NOMO-1 treated with DMSO at 0.1 percent for 48 hours (cell line): ENCODE data around the gene GLDC.
"Not testable (repeated sequence)": the region's sequence is repeated elsewhere in the genome, so short reads cannot be mapped to it uniquely, and the experiment has no call there.

Source experiments
- DNase-seq: peaks from one replicate; lab custom pipeline; 2025; ENCODE audit not compliant: unreplicated experiment; lab: John Stamatoyannopoulos, UW

GLDC gene

DNA sequence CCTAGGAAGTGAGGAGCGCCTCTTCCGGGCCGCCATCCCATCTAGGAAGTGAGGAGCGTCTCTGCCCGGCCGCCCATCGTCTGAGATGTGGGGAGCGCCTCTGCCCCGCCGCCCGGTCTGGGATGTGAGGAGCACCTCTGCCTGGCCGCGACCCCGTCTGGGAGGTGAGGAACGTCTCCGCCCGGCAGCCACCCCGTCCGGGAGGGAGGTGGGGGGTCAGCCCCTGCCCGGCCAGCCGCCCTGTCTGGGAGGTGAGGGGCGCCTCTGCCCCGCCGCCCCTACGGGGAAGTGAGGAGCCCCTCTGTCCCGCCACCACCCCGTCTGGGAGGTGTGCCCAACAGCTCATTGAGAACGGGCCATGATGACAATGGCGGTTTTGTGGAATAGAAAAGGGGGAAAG lies 22.7 kb downstream of the GLDC start:
- not testable (repeated sequence) for DNase-seq

DNA sequence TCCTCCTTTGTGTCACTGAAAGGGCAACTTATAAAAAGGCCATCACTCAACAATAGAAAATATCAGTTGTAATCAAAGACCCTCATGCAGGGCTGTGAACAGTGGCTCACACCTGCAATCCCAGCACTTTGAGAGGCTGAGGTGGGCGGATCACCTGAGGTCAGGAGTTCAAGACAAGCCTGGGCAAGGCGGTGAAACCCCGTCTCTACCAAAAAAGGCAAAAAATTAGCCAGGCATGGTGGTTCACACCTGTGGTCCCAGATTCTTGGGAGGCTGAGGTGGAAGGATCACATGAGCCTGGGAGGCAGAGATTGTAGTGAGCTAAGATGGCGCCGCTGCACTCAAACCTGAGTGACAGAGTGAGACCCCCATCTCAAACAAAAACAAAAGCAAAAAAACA lies 24.7 kb downstream of the GLDC start:
- no peak for DNase-seq

DNA sequence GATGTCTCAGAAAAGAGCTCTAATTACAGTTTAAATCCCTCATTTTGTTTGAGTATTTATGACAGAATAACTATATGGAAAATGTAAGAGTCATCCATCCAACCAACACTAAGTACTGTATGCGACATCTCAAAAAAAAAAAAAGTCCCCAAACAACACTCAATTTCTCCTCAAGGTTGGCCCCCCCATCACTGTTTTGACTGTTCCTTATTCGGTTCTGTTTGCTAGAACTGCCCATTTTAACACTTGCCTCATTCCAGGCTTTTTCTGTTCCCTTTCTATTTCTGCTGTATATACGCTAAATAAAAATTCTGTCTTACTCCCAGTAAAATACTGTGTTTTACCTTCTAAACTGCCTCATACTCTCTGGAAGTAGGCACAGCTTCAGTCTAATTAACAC lies 25.2 kb downstream of the GLDC start:
- no peak for DNase-seq

DNA sequence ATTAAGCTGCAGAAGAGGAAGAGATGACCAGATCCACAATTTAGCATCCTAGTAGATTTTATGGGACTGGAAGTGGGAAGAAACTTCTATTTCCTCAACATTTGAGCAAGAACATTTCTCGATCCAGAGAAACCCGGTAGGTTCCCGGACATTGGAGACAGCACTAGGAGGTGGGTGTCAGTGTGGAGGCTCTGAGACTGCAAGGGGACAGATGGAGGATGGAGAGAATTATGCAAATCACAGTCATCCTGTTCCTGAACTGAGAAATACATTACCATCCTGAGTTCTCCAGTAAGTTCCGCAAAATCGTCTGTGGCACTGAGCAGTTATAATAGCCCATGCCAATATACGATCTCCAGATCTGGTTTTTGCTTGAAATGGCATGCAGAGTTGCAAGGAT lies 25.6 kb downstream of the GLDC start:
- no peak for DNase-seq

DNA sequence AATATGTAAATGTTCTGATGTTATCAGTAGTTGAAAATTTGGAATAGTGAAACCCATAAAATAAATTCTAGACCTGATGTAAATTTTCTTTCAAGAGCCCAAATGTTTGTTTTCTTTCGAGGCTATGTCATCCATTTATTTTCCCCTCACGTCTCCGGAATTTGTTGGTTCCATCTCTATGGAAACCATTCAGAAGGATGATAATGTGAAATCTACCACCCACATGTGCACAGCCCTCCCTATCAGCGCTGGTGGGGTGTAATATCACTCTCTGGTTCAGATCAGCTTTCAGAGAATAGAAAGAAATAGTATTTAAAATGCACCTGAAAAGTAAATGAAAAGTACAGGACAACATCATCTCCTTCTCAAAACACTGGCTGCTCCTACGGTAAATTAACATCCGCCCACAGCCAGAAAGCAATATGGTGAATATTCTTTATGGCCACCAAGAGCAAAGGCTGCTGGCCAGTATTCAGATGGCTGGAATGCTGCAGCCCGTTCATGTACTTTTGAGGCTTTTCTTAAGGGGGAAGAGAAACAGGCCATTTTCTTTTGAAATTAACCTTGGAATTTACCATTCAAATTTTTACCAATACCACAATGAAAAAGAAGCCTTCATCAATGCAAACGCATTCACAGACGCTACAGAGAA lies 28.5 kb downstream of the GLDC start:
- DNase-seq: no peak

DNA sequence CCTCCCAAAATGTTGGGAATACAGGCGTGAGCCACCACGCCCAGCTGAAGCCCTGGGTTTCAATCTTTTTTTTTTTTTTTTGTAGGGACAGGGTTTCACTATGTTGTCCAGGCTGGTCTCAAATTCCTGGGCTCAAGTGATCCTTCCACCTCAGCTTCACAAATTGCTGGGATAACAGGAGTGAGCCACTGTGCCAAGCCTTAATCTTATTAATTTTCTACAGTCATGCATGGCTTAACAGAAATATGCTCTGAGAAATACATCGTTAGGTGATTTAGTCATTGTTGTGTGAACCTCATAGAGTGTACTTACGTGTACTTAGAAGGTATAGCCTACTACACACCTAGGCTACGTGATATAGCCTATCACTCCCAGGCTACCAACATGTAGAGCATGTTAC lies 31.0 kb downstream of the GLDC start:
- DNase-seq: no peak

DNA sequence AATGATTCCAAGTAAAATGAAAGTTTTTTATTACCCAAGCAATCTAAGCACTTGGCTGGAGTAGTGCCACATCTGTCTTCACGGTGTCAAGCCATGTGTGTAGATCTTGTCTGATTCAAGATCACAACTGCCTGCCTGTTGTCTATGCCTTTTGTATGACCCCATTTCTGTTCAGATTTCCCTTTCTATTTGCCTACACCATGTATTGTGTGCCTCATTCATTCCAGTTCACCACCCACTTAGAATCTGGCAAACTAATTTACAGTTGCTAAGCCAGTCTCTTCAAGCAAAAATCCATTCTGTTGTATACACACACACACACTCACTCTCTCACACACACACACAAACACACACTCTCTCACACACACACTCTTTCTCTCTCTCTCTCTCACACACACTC lies 33.7 kb downstream of the GLDC start:
- no peak for DNase-seq

DNA sequence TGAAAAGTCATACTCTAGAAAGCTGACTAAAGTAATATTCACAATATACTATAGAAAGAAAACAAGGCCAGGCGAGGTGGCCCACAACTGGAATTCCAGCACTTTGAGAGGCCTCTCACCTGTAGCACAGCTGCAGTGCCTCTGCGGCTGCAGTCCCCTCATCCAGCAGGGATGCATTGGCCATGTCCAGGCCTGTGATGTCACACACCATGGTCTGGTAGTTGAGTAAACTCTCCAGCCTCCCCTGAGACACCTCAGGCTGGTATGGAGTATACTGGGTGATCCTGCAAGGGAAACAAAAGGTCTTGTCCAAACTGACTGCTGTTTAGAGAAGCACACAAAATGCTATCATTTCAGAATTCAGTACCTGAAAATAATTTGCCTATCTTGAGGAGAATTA lies 35.5 kb downstream of the GLDC start:
- DNase-seq: no peak

DNA sequence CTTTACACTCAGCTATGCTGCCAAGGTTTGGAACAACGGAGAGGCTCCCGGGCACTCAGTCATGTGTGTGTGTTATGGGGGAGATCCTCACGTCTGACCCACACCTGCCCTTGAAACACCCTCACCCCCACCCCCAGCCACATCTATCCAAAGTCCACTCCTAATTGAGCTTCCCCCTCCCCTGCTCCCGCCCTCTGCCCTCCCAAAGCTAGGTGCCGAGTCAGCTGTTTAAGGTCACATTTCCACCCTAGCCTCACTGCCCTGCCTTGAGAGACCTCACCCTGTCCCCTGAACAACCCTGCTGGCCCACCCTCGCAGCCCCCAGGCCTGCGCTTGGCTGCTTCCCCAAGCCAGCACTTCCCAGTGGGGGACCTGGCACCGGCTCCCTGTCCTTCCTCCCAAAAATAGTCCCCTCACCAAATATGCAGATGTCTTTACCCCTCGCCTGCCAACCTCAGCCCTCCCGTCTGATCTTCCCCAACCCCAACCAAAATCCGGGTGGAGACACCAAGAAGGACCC lies 36.0 kb downstream of the GLDC start:
- no peak for DNase-seq

DNA sequence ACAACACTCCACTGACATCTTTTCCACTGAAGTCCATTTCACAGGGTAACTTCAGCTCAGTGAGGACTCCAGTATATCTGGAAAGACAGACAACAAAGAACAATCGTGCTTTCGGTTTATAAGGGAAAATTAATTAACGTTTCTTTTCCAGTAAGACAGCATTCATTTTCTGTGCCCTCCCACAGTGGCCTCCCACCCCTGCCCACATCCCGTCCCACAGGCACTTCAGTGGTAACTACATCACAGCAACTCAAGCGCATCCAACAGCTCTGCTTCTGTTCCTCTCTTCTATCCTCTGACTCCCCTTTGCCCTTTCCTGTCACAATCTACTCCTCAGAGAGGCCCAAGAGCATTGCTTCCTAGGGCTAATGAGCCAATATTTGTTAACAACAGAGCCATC lies 40.3 kb downstream of the GLDC start:
- no peak for DNase-seq

DNA sequence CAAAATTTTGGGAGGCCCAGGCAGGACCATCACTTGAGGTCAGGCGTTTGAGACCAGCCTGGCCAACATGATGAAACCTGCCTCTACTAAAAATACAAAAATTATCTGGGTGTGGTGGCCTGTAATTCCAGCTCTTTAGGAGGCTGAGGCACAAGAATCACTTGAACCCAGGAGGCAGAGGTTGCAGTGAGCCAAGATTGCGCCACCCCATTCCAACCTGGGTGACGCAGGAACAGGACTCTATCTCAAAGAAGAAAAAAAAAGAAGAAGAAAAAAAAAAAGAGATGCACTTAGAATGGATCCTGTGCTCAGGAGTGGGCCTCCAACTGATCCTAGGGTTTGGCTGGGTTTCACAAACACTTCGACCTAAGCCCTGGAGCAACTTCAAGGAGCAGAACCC lies 45.1 kb downstream of the GLDC start:
- DNase-seq: no peak

DNA sequence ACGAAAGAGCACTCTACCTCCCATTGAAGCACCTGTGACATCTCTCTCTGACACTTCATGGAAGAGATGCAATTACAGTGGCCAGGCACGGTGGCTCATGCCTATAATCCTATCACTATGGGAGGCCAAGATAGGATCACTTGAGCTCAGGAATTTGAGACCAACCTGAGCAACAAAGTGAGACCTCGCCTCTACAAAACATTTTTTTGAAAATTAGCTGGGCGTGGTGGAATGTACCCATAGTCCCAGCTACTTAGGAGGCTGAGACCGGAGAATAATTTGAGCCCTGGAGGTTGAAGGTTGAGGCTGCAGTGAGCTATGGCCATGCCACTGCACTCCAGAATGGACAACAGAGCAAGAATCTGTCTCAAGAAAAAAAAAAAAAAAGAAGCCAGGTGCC lies 45.5 kb downstream of the GLDC start:
- no peak for DNase-seq

DNA sequence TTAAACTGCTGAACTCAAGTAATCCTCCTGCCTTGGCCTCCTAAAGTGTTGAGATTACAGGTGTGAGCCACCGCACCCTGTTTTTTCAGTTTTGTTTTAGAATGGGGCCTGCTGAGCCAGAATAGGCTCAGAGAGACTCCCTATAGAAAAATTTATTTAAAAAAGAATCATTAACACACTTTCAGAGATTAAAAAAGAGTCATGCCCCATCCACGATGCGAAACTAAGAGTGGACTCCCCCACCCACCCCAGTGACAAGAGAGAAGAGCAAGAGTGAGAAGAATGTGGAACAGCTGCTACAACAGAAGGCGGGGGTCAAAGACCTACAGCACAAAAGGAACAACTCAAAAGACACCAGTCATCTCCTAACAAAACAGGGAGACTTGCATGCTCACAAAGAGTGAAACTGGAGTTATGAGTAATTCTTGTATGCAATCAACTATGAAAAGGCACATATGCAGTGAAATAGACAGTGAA lies 47.2 kb downstream of the GLDC start:
- DNase-seq: no peak

DNA sequence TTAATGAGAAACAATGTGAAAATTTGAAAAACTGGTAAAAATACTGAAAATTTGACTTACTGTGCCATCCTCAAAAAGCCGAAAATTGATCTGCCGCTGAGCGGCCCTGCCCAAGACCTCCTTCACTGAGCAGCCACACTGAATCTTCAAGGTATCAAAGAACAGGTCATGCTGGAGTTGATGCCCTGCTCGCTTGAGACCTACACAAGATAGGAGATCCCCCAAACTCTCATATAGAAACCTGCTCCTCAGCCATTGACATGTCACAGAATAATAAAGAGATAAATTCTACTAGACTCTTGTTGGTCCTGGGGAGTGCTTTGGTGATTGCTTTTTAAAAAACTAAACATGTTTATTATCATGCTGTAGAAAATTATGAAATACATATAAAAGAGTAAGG lies 52.7 kb downstream of the GLDC start:
- no peak for DNase-seq

DNA sequence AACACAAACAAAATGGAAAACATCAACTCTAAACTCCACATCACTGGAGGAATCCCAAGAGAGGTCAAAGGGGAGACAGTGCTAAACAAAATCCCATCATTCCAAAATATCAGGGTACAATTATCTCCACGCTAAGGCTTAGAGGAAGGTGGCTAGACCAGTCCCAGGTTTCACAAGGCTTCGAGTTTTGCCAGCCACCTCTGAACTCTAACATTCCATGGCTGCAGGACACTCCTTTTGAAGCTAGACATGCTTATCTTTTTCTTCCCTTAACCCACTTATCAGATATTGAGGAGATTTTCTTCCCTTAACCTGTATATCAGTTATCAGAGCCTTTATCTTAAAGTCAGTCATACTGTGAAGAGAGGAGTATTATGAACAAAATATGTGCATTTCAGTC lies 53.3 kb downstream of the GLDC start:
- DNase-seq: no peak

DNA sequence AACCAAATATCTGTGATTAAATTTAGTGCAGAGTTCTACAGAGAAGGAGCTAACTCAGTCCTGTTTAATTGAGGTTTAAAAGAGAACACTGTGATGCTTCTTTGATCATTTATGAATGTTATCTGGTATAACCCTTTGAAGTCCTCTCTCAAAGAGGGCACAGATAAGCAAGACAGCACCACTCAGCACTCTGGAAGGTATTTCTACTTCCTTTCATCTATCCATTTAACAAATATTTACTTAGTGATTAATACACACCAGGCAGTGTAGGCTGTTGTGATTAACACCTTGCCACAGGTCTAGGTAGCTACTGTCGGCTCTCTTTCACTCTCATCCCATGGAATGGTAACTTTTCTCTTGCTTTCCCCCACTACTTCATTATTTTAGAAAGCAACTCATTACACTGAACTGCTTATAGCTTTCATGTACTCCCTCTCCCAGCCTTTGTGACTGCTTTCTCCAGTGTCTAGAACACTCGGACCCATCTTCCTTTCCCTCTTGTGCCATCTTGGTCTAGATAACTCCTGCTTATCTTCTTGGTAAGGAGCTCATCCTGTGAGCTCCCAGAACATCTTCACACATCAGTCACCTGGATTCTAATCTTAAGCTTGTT lies 54.7 kb downstream of the GLDC start:
- no peak for DNase-seq

DNA sequence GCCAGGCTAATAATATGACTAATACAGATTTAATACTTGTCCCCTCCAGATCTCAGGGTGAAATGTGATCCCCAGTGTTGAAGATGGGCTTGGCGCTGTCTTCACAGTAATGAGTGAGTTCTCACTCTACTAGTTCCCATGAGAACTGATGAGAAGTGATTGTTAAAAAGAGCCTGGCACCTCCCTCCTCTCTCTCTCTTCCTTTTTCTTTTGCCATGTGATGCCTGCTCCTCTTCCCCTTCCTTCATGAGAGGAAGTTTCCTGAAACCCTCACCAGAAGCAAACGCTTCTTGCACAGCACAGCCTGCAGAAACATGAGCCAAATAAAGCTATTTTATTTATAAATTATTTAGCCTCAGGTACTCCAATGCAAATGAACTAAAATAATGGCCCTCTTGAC lies 55.2 kb downstream of the GLDC start:
- no peak for DNase-seq

DNA sequence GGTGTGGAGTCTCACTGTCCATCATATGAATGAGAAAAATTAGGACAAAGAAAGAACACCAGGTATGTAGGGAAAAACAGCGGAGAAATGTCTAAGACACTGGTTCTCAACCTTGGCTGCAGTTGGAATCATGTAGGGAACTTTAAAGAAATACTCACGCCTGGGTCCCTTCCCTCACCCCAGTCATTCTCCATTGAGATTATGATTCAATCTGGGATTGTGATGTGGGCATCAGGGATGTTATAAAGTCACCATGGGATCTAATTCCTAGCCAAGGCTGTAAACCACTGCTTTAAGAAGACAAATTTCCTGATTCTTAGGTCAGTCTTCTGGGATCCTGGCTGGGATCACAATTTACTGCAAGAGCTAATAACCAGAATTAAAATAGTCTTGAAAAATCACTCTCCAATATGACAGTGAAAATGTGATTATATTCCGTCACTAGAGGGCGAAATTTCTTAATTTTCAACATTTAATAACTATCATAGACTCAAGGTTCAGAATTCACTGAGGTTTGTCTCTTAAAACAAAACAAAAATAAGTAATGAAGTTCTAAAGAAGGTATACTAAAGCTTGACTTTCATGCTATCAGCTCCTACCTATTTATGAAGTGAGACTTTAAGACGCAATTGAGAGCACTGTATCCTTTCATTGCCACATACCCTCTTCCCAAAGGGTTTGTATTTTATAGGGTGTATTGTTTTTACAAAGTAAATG lies 60.5 kb downstream of the GLDC start:
- peak; percentile 7 for DNase-seq

DNA sequence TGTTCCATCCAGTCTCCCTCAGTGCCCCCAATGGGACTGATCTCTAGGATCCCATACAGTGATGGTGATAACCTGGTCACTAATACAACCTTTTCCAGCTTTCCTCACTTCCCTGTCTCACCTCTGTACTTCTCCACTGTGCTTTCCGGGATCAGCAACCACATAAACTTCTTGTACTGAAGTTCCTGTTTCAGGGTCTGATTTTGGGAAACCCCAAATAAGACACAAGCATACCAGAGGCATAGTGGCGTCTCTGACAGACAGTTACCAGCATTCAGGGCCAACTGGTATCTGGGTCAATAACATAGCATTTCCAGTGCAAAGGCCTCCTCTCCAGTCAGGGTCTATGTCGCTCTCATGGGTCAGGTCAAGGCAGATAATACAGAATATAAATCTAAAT lies 64.3 kb downstream of the GLDC start:
- DNase-seq: no peak

DNA sequence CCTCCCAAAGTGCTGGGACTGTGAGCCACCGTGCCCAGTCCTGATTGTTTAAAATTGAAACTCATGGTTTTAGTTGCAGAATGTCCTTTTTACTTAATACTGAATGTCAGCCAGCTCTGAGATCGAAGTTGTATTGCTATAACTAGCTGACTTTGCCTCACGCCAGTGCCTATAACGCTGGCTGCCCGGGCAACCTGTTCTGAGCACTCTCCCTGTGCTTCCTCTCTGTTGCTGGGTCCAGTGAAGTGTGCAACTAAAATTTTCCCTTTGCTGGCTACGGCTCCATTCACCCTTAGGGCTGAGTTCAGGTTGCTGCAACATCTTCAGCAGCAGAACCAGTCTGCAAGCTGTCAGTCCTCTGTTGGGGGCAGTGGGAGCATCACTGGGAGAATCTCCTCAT lies 65.9 kb downstream of the GLDC start:
- DNase-seq: no peak

DNA sequence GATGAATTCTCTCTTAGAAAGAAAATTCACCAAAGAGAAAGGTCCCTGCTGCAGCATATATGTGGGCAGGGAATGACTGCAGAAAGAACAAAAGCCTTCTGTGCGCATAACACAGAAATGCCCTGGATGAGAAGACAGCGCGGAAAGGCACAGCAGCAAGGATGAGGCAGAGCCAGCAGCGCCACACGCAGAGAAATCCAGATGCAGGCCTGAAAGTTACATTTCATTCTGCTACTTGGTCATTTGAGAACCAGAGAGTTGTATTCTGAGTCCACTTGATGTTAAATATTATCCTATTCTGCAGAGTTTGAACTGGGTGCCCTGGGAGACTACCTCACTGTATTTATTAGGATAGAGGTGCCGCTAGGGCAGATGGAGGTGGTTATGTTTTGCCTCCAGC lies 68.5 kb downstream of the GLDC start:
- no peak for DNase-seq

DNA sequence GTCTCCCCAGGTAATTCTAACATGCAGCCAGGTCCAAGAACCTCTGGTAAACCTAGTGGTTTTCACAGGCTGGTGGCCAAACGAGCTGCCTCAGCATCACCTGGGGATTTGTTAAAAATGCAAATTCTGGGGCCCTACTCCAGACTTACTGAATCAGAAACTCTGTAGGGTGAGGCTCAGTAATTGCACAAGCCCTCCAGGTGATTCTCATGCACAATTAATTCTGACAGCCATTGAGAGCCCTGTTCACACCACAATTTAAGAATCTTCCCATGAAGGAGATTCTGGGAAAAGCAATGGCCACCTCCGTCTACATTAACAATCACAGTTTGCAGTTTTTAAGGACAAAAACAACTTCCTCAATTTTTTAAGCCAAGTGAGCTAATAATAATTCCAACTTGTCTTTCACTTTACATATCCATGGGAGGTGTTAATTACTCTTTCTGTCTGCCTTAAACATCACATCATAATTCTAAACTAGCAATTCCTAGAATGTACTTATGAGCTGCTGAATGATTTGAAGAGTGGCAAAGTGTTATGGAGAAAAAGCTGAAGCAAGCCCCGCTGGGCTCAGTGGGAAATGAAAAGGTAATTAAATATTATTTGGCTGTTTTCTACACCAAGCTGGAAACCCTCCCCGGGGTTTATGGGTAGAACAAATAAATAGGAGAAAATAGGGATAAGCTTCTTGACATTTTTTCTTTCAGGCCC lies 70.0 kb downstream of the GLDC start:
- no peak for DNase-seq
